NCI-H1930 (cell line): ENCODE results near the gene DAGLB.
"Not testable (repeated sequence)": the region's sequence is repeated elsewhere in the genome, so short reads cannot be mapped to it uniquely, and the experiment has no call there.

Source experiments
- DNase-seq, 2 experiments: peaks; one replicate each; lab custom pipeline; 2025; lab: John Stamatoyannopoulos, UW

DAGLB gene

DNA sequence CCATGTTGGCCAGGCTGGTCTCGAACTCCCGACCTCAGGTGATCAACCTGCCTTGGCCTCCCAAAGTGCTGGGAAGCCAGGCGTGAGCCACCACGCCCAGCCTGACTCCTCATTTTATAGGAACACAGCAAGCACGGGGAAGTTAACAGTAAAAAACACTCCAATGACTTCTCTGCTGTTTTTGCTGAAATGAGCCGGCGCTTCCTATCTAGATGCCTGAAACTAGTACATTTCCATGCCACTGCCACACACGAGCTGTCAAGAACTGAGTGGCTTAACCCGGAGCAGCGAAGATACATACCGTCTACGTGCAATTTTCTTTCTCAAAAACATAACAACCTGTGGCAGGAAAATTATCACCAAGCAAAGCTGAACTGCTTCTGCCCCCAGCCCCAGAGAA is 16.8 kb downstream of the DAGLB start:
- DNase-seq: no peak

DNA sequence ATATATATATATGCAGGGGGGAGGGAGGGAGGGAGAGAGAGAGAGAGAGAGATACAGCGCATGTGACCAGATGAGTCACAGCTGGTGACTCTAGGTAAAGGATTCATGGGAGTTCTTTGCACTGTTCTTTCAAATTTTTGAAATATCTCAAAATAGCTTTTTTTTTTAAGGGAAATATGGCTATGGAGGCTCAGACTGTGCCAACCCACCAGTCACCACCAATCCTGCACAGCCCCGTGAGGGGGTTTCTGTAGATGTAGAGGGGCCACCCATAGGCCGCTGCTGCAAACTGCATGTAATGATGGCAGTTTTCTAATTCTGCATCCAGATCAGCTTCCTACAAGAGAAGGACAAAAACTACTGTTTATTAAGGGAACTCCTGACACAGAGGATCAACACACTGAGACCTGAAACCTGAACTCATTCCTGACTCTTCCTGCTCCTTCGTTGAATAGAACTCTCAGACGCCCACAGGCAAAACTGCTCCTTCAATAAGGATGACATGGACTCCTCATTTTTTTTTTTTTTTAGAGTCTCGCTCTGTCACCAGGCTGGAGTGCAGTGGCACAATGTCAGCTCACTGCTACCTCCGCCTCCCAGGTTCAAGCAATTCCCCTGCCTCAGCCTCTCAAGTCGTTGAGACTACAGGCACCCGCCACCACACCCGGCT is 17.3 kb downstream of the DAGLB start:
- DNase-seq: no peak

DNA sequence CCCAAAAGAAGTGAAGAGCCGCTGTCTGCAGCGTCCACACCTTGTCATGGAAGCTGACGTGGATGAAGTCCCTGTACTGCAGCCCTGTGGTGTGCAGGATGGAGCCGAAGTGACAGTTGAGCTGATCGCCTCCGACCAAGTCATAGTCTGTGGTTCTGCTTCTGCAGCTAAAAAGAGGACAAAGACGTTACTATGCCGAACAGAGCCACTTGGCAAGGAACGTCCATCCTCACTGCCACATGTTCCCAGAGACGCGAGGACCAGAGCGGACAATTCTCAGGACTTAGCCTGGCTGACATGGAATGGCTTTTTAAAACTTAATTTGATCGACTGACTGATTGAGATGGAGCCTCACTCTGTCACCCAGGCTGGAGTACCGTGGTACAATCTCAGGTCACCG is 21.8 kb downstream of the DAGLB start:
- DNase-seq: no peak

DNA sequence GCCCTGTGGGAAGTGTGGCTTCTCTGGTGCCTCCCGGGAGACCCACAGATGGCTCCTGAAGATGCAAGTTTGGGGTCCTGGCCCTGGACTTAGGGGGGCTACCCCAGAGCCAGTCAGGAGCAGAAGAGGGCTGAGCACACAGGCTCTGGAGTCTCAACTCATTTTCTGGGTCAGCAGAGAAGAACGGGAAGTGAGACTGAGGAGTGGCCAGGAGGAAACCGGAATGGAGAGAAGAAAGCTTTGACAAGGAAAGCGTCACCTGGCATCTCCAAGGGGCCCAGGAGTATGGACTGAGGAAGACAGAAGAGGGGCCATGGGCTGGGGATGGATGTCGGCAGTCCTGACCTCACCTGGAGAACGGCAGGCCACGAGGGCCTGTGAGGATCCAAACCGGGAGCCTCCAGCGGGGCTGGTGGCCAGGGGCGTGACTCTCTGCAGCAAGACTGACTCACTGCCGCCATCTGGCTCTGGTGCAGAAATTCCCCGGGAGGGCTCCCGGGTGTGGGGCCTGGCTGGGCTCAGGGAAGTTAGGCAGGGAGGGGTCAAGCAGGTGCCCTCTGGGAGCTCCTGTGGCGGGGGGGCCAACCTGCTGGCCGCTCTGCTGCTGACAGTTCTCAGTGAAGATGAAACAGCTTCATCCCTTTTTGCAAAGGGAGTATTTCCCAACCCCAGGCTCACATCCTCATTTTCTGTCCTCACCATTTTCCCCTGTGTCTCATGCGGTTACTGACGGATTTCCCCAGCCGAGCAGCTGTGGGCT is 23.6 kb downstream of the DAGLB start:
- no peak for DNase-seq

DNA sequence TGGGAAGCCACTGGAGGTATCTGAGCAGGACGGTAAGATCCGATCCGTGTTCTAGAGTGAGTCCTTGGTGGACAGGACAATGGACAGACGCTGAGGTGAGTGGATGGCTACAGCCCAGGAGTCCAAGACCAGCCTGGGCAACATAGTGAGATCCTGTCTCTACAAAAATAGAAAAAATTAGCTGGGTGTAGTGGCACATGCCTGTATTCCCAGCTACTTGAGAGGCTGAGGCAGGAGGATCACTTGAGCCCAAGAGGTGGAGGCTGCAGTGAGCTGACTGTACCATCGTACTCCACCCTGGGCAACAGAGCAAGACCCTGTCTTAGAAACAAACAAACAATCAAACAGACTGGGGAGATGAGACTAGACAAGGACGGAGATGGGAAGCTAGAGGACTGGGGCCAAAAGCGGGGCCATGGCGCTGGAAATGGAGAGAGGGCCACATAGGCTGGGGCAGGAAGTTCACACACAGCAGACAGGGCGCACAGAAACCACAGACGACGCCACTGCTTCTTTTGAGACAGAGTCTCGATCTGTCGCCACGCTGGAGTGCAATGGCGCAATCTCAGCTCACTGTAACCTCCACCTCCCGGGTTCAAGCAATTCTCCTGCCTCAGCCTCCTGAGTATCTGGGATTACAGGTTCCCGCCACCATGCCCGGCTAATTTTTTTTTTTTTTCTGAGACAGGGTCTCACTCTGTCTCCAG is 24.7 kb downstream of the DAGLB start:
- no peak for DNase-seq

DNA sequence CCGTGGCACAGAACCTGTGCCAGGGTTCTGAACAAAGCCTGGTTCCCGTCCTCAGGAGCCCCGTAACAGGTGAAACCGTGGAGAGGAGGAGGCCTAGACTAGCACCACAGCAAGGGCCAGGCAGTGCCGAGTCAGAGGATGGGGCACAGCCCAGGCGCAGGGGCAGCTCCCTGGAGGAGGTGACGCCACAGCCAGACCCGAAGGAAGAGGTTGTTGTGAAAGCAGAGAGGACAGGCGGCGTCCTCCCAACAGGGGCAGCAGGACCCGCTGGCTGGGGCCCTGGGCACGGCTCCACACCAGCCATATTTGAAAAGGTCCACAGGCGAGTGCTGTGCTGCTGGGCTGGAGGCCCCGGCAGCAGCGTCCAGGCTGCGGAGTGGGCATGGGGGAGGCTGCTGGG is 25.7 kb downstream of the DAGLB start:
- DNase-seq: no peak

DNA sequence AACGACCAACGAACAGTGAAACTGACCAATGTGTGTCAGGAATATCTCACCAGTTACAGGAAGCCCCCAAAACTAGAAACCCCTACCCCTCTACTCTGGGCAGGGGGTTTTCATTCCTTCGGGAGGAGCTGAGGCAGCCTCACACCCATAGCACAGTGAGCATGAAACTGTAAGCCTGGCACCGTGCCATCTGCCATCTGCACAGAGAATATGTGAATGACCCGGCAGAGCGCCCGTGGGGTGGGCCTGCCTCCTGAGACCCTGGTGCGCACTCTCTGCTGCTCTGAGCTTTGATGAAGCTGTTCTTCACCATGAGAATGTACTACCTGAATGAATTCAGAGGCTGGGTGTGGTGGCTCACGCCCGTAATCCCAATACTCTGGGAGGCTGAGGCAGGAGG is 27.1 kb downstream of the DAGLB start:
- no peak for DNase-seq

DNA sequence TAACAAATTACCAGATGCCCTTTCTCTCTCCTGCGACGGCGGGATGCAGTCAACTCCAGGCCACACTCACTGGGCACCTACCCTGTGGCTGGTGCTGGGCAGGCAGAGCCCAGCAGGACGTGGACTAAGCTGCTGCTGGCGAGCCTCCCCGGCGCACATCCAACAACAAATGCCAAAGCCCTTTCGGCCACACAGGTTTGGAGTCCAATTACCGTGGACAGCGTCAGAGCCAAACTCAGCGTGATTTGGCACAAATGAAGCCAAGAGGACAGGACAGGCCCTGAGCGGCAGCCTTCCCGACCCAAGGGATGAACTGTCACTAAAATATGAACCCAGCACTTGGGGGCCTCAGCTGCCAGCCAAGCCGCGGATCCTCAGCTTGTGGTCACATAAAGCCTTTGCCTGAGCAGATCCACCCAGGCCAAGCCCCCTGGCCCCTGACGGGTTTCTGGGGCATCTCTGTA is 28.4 kb downstream of the DAGLB start:
- no peak for DNase-seq

DNA sequence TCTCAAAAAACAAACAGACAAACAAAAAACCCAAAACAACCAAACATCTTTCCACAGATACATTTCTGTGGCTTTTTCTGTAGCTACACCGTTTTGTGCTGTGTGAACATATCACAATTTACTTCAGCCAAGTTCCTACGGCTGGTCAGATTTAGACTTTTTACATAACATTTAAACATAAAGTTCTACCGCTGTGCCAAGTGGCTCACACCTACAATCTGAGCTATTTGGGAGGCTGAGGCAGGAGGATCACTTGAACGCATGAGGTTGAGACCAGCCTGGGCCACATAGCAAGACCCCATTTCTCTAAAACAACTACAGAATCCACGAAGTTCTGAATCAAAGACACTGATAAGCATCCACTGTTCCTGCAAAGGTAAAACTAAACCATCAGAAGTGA is 30.3 kb downstream of the DAGLB start:
- no peak for DNase-seq

DNA sequence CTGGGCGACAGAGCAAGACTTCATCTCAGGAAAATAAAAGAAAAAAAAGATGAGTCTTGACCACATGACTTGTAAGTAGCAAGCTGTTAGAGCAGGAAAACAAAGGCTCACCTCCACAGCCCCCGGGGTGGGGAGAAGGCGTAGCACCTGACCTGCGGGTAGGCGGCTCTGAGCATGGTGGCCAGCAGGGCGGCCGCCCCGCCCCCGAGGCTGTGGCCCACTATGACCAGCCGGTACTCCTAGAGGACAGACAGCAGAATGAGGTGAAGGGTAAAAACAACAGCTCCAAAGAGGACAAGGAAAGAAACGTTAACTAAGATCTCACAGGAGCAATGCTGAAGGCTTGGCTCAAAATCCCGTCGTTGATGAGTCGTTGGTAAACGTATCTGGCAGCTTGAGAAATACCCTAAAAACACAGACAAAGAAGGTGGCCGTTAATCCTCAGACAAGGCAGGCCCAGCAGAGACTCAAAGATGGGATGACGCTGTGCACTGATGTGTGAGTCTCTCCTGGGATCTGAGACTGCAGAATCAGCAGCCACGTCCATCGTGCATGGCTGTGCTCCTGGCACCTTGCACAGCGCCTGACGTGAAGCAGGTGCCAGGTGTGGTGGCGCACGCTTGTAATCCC is 31.1 kb downstream of the DAGLB start:
- no peak for DNase-seq

DNA sequence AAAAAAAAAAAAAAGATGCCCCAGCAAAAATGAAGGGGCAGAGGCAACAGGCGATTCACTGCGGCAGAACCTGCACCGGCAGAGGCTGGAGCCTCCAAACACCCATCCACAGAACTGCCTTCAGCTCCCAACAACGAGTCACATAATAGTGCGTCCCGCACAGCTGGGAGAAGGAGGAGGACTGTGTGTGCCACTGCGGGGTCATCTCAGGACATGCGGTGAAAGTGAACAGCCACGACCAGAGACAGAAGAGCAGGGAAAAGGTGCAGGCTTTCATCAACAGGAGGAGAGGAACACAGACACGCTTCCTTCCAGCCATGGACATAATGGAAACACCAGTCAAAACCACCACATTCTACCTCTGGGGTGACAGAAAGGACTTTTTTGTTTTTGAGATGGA is 34.1 kb downstream of the DAGLB start:
- DNase-seq: no peak

DNA sequence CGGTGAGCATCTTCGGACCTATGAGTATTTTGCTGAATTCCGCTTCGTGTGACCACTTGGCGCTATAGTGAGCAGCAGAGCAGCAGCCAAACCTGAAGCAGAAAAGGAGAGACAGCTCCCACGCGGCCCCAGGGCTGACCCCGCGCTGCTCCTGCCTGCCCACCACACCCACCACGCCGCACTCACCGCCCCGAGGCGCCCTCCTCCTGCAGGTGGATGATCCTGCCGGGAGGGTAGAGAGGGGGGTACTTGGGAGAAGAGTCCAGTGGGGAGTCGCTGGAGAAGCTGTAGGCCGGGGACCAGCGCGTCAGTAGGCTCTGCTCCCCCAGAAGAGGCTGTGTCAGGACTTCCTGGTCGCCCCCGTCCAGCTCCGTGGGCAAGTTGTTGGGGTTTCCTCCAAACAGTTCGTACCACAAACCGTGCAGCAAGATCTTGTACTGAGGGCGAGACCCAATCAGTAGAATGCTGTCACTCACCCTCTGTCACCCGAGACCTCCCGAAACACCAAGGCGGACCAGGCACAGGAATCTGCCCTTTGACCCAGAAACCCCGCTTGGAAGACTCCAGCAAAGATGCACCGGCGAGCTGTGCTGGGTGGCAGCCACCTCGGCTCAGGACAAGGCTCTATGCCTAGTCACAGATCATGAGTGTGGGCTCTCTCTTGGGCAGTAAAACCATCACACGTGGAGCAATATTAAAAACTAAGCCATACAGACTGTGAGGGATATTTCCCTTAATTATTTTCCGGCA is 37.6 kb downstream of the DAGLB start:
- no peak for DNase-seq

DNA sequence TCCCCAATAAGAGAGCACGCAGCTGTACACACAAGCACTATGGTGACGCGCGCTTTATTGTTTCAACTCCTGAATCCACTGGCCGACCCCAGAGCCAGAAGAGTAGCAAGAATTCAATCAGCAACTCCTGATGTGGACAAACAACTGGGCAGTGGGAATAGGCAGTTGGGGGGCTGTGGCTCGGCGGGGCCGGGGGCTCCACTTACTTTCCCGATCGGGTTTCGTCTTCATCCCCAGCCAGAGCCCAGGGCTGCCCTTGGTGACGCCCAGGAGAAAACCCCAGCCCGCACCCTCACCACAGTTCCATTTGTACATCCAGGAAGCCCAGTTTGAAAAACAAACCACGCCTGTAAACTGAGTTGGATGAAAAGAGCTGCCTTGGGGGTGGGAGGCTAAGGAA is 38.7 kb downstream of the DAGLB start:
- no peak for DNase-seq

DNA sequence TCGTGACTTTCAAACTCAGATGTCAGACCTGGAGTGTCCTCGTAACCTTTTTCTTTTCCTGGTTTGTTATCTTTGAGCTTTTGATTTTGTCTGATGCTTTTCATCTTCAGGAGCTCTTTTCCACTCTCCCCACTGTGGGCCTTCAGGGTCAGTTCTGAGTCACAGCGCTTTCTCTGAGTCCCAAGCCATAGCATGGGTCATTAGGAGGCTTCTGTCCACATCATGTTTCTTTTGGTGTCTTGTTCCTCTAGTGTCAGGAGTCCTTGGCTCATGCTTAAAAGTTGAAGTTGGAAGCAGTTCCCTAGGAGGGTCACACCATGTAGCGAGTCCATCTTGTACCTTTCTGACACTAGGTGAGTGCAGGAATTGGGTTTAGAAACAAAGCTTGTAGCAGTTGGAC is 40.3 kb downstream of the DAGLB start:
- no peak for DNase-seq

DNA sequence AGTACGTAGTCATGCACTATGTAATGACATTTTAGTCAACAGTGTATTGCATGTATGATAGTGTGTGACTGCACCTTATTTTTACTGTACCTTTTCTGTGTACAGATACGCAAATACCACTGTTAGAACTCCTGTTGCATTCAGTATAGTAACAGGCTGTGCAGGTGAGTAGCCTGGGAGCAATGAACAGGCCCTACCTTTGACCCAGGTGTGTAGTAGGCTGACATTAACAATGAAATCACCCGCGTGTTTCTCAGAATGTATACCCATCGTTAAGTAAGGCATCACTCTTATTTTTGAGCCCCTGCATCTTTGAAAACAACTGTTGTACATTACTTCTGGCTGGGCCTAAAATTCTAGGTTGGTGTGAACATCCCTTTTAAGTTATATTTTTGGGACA is 41.6 kb downstream of the DAGLB start:
- DNase-seq: no peak

DNA sequence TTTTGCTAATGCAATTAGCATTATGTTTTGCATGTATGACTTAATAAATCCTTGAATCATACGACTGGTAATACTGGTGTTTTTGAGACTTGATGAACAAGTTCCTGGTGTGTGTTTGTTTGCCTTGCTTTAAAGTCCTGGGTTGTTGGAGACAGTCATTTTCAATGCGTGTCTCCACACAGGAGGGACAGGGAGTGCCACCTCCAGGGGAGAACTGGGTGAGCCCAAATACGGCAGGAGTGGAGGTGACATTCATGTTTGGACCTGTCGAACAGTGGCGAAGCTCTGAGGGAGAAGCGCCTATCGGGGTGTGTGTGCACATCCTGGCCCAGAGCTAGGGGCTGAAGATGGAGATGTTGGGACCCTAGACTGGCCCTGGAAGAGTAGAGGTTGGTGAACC is 43.8 kb downstream of the DAGLB start:
- DNase-seq: no peak

DNA sequence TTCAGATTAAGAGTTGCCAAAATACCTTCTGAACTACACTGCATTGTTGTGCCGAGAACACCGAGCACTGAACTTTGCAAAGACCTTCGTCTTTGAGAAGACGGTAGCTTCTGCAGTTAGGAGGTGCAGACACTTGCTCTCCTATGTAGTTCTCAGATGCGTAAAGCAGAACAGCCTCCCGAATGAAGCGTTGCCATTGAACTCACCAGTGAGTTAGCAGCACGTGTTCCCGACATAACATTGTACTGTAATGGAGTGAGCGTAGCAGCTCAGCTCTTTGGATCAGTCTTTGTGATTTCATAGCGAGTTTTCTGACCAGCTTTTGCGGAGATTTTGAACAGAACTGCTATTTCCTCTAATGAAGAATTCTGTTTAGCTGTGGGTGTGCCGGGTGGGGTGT is 45.0 kb downstream of the DAGLB start:
- no peak for DNase-seq

DNA sequence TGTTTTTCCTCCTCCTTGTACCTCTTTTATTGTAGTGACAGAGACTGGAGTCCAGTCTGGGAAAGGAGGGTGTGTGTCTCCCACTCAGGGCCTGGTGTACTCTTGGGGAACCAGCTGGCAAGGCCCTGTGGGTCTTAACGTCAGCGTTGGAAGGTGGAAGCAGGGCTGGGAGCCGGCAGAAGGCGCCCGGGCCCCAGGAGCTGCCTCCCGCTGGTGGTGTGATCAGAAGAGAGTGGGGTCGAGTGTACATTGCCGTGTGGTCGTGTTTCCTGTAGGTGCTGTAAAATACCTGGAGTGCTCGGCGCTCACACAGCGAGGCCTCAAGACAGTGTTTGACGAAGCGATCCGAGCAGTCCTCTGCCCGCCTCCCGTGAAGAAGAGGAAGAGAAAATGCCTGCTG is 45.7 kb downstream of the DAGLB start:
- no peak for DNase-seq

DNA sequence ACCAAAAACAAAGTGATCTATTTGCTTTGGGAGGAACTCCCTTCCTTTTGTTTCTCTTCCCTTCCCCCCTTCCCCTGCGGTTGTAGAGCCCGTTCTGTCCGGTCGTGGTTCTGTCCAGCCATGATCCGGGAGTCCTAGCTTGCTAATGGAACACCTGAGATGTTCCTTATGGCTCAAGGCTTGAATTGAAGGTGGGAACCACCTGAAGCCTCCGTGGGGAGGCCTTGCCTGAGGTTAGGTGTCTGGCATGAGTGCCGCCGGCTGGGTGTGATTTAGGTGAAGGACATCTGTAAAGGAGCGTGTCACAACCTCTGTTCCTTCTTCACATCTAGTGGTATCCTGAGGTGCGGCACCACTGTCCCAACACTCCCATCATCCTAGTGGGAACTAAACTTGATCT is 46.2 kb downstream of the DAGLB start:
- no peak for DNase-seq

DNA sequence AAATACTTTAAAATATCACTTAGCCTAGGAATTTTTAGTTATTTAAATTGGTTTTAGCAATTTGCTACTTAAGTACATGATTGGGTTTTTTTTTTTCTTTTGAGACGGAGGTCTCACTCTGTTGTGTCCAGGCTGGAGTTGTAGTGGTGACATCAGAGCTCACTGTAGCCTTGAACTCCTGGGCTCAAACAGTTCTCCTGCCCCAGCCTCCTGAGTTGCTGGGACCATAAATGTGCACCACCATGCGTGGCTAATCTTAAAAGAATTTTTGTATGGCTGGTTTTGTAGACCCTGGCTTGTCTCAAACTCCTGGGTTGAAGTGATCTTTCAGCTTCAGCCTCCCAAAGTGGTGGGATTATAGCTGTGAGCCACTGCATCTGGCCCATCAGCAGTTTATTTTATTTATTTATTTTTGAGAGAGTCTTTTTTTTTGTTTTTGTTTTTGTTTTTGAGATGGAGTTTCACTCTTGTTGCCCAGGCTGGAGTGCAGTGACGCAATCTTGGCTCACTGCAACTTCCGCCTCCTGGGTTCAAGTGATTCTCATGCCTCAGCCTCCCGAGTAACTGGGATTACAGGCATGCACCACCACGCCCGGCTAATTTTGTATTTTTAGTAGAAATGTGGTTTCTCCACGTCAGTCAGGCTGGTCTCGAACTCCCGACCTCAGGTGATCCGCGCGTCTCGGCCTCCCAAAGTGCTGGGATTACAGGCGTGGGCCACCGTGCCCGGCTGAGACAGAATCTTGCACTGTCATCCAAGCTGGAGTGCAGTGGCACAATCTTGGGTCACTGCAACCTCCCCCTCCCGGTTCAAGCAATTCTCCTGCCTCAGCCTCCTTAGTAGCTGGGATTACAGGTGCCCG is 47.3 kb downstream of the DAGLB start:
- DNase-seq: not testable (repeated sequence)

DNA sequence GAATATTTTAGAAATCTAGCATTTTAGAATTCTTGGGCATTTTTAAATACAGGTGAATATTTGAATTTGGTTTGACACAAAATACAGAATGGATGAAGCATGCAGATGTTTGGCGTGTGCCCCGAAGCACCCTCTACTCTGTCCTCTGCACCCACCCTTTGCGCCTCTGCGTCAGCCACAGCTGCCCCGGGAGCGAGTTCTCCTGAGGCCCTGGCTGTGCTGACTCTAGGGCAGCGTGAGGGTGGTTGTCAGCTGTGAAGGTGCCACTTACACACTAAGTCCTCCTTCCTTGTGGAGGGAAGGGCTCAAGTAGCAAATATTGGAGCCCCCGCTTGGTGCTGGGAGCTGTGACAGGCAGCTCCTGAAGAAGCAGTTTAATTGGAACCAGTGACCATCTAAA is 48.4 kb downstream of the DAGLB start:
- DNase-seq: no peak
